SU-DHL-6 (cell line): ENCODE results near the gene TTLL13.

Source experiments
- H2AFZ ChIP-seq: fragments of 200-600 bp; sonication (generic); 2 replicates; pipeline ENCODE4 v1.6.1; 2014; ENCODE audit warnings: low read depth, mild to moderate bottlenecking, moderate library complexity, mixed read lengths, antibody characterized with exemption, low read length; ENCODE audit not compliant: severe bottlenecking
- H3F3A ChIP-seq: fragments of 200-600 bp; shearing (Covaris generic); 2 replicates; pipeline ENCODE4 v1.6.0; 2016; ENCODE audit warnings: antibody characterized with exemption, mild to moderate bottlenecking; ENCODE audit not compliant: insufficient read depth
- H3K27ac ChIP-seq: fragments of 200-600 bp; sonication (generic); 2 replicates; pipeline ENCODE4 v1.5.1; 2016; ENCODE audit warnings: low read depth, mild to moderate bottlenecking, low read length, moderate library complexity, mixed read lengths
- H3K27me3 ChIP-seq: fragments of 200-600 bp; sonication (generic), shearing (Covaris generic); 2 replicates; pipeline ENCODE4 v1.6.0; 2014; ENCODE audit warnings: mild to moderate bottlenecking, low read length
- H3K36me3 ChIP-seq: fragments of 200-600 bp; sonication (generic); 2 replicates; pipeline ENCODE4 v1.6.1; 2014; ENCODE audit warnings: mild to moderate bottlenecking, low read length, mixed read lengths
- H3K4me2 ChIP-seq: fragments of 300-600, 200-600 bp; shearing (Covaris generic), sonication (generic); 2 replicates; pipeline ENCODE4 v1.6.0; 2014; ENCODE audit warnings: low read length, low read depth, mild to moderate bottlenecking; ENCODE audit not compliant: poor library complexity, severe bottlenecking
- H3K4me3 ChIP-seq: fragments of 200-600 bp; sonication (generic); 2 replicates; pipeline ENCODE4 v1.5.1; 2014; ENCODE audit warnings: antibody characterized with exemption, low read length, mild to moderate bottlenecking, mixed read lengths; ENCODE audit not compliant: insufficient read depth, poor library complexity, severe bottlenecking
- H3K79me2 ChIP-seq: fragments of 200-600 bp; sonication (generic); 2 replicates; pipeline ENCODE4 v1.6.1; 2014; ENCODE audit warnings: mild to moderate bottlenecking, low read length, moderate library complexity; ENCODE audit not compliant: insufficient read depth
- H3K9ac ChIP-seq: fragments of 200-600 bp; sonication (generic); 2 replicates; pipeline ENCODE4 v1.7.0; 2014; ENCODE audit warnings: mild to moderate bottlenecking, low read length
- H3K9me2 ChIP-seq: fragments of 200-600 bp; sonication (generic); replicated peaks from 2 replicates; pipeline ENCODE4 v1.6.1; 2014; ENCODE audit warnings: low read length; ENCODE audit not compliant: insufficient read depth
- H3K9me3 ChIP-seq: fragments of 200-600 bp; sonication (generic); 2 replicates; pipeline ENCODE4 v1.6.1; 2014; ENCODE audit warnings: low read length, mixed read lengths; ENCODE audit not compliant: insufficient read depth
- H4K20me1 ChIP-seq: fragments of 200-600 bp; sonication (generic); 2 replicates; pipeline ENCODE4 v1.6.1; 2014; ENCODE audit warnings: low read depth, mild to moderate bottlenecking, antibody characterized with exemption, low read length, moderate library complexity, mixed read lengths
- CTCF ChIP-seq: fragments of 200-600 bp; sonication (generic); IDR thresholded peaks from one replicate; pipeline ENCODE4 v1.5.1; 2017; ENCODE audit warnings: antibody characterized with exemption, mild to moderate bottlenecking, low read length, moderate library complexity; ENCODE audit not compliant: insufficient read depth, poor library complexity, severe bottlenecking
- EZH2phosphoT487 ChIP-seq: fragments of 200-600 bp; sonication (generic), shearing (Covaris generic); conservative IDR thresholded peaks from 2 replicates; pipeline ENCODE4 v1.6.1; 2018; ENCODE audit warnings: mild to moderate bottlenecking, antibody characterized with exemption, low read length, moderate library complexity, mixed read lengths

TTLL13 gene

GRCh38 chr15:90213818-90214204 is 35.5 kb upstream of the TTLL13 start:
- H3K4me3 ChIP-seq, result no peak overlapping the region
- TF ChIP-seq EZH2phosphoT487, result no peak
- H3K36me3 ChIP-seq, result no peaks in the 10 kb centered on the region
- no peak overlapping the region for H3K9ac ChIP-seq
- no peak overlapping the region for H2AFZ ChIP-seq
- H3K9me3 ChIP-seq, result no peaks in the 10 kb centered on the region
- H3K9me2 ChIP-seq, result no peaks in the 10 kb centered on the region
- no peaks in the 10 kb centered on the region for H3K27me3 ChIP-seq
- H3K4me2 ChIP-seq, result no peak overlapping the region
- H4K20me1 ChIP-seq, result no peaks in the 10 kb centered on the region
- no peaks in the 10 kb centered on the region for H3K79me2 ChIP-seq
- H3K27ac ChIP-seq, result no peak overlapping the region
- H3F3A ChIP-seq, result no peaks in the 10 kb centered on the region

- Histone ChIP-seq H3K27me3 (no peaks in the 10 kb centered on the region), H3F3A (no peaks in the 10 kb centered on the region), H3K4me3 (no peak overlapping the region), H3K9me3 (no peaks in the 10 kb centered on the region), H3K27ac (no peak overlapping the region), H3K9me2 (no peaks in the 10 kb centered on the region), H3K79me2 (no peaks in the 10 kb centered on the region), H3K36me3 (no peaks in the 10 kb centered on the region), H3K9ac (no peak overlapping the region), H4K20me1 (no peaks in the 10 kb centered on the region), H2AFZ (no peak overlapping the region), H3K4me2 (no peak overlapping the region)
- TF ChIP-seq EZH2phosphoT487 (no peak), CTCF (no peak)
Measured at GRCh38 chr15:90214553-90215196, 34.7 kb upstream of the TTLL13 start.

GRCh38 chr15:90217671-90218394 is 31.5 kb upstream of the TTLL13 start:
- H3K9me2 ChIP-seq, result no peaks in the 10 kb centered on the region
- H3K27ac ChIP-seq, result no peak overlapping the region
- no peaks in the 10 kb centered on the region for H3K79me2 ChIP-seq
- H3K9me3 ChIP-seq, result no peaks in the 10 kb centered on the region
- H3K4me2 ChIP-seq, result no peak overlapping the region
- H3F3A ChIP-seq, result no peaks in the 10 kb centered on the region
- no peaks in the 10 kb centered on the region for H4K20me1 ChIP-seq
- no peaks in the 10 kb centered on the region for H3K27me3 ChIP-seq
- H3K4me3 ChIP-seq, result no peak overlapping the region
- no peaks in the 10 kb centered on the region for H3K36me3 ChIP-seq
- H3K9ac ChIP-seq, result no peak overlapping the region
- no peak for TF ChIP-seq CTCF
- no peak for TF ChIP-seq EZH2phosphoT487
- H2AFZ ChIP-seq, result no peak overlapping the region
